ENCODE measurements around the gene BASP1. TPM values are rescaled to one million over a fixed set of nuclear protein-coding genes. Genes with fewer than 3 reads are reported as not detected.

BASP1 gene
- total RNA-seq, 5 donors from 2014 or later (not counting 1 experiment from before 2014, with no cell fraction given) = 0.47 to 4.6 (median 2.2) TPM

DNA sequence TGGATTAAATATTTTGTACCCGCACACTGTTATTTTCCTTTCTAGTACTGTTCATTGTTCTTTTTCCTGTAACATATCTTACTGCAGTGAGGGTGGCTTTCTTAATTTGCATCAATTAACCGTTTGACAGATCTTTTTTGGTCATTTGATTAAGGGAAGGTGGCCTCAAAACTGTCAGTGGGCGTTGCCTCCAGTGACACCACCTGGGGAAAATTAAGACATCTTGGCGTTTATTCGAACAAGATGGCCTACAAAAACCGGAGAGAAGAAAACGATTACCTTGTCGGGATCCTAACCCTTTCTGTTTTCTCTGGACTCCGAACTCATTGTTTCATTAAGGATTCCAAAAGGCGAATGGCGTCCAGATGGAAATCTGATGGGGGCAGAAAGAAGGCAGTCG, 2.0 kb downstream of the BASP1 start:
- ATAC-seq (replicated peaks in 1 of 4) (no peak), DNase-seq (no peak)
- H3K36me3 Mint-ChIP-seq = no peaks in the 10 kb centered on the region
- Histone ChIP-seq H3K9me3 (no peaks in the 10 kb centered on the region), H3K4me1 (ENCODE audit: control insufficient read depth in 1 of 2, extremely low read depth in 1 of 2, insufficient read depth in 2 of 2, low read length in 2 of 2) (peaks cover 4 to 24% of the 10 kb centered on the region in 2 experiments), H3K27ac (ENCODE audit: low read length) (no peak overlapping the region), H3K4me3 (ENCODE audit: control insufficient read depth in 1 of 2, extremely low read depth in 1 of 2, low read length in 1 of 2) (no peak overlapping the region), H3K36me3 (ENCODE audit: control insufficient read depth in 2 of 2, extremely low read depth in 1 of 2, insufficient read depth in 1 of 2, low read length in 1 of 2) (no peaks in the 10 kb centered on the region), H3K27me3 (replicated peaks in 1 of 2; ENCODE audit: control insufficient read depth in 2 of 2, extremely low read depth in 1 of 2, insufficient read depth in 2 of 2, low read length in 1 of 2) (peaks cover 0 to 26% of the 10 kb centered on the region in 2 experiments)
- WGBS (ENCODE audit: insufficient coverage) = 97% methylated on average over 6 of the region's 12 CpGs
- H3K27ac Mint-ChIP-seq = peak overlapping the region in 1 of 2 donors; percentile 32
- H3K9me3 Mint-ChIP-seq = no peaks in the 10 kb centered on the region
- H3K4me1 Mint-ChIP-seq = peaks cover 13 to 18% (median 14%) of the 10 kb centered on the region in 3 donors
- H3K4me3 Mint-ChIP-seq = peak overlapping the region; percentile 45 to 79 (median 47)
- CTCF ChIA-PET = no interaction called here
- POLR2A ChIA-PET = no interaction called here
- peaks cover 39 to 46% of the 10 kb centered on the region in 2 donors for H3K27me3 Mint-ChIP-seq

DNA sequence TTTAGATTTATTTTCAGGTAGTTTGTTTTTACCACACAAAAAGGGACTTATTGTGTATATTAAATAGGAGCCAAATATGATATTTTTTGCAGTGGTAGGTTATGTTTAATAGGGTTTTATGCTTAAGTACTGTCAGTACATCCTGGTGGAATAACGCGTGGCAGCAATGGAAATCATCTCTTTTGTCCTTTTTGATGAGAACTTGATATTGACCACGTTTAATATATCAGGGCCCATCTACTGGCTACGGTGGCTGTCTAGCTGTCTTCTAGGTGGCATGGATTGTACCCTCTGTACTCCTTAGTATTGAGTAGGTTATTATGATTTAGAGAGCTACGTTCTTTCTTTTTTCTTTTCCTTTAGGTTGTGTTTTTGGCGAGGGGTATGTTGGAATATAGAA, 2.6 kb downstream of the BASP1 start:
- peaks cover 4 to 24% of the 10 kb centered on the region in 2 experiments for H3K4me1 ChIP-seq (ENCODE audit: control insufficient read depth in 1 of 2, extremely low read depth in 1 of 2, insufficient read depth in 2 of 2, low read length in 2 of 2)
- Mint-ChIP-seq H3K4me3 (peak overlapping the region in 1 of 3 donors; percentile 79), H3K36me3 (no peaks in the 10 kb centered on the region), H3K9me3 (no peaks in the 10 kb centered on the region), H3K27ac (no peak overlapping the region), H3K4me1 (peaks cover 13 to 18% (median 14%) of the 10 kb centered on the region in 3 donors), H3K27me3 (peaks cover 40 to 44% of the 10 kb centered on the region in 2 donors)
- H3K27ac ChIP-seq (ENCODE audit: low read length) = no peak overlapping the region
- DNase-seq (no peak), ATAC-seq (replicated peaks in 1 of 4) (no peak)
- no peaks in the 10 kb centered on the region for H3K9me3 ChIP-seq
- ChIA-PET POLR2A (no interaction called here), CTCF (no interaction called here)
- 50% methylated on average over 2 of the region's 6 CpGs for WGBS (ENCODE audit: insufficient coverage)
- H3K4me3 ChIP-seq (ENCODE audit: control insufficient read depth in 1 of 2, extremely low read depth in 1 of 2, low read length in 1 of 2) = no peak overlapping the region
- no peaks in the 10 kb centered on the region for H3K36me3 ChIP-seq (ENCODE audit: control insufficient read depth in 2 of 2, extremely low read depth in 1 of 2, insufficient read depth in 1 of 2, low read length in 1 of 2)
- H3K27me3 ChIP-seq (replicated peaks in 1 of 2; ENCODE audit: control insufficient read depth in 2 of 2, extremely low read depth in 1 of 2, insufficient read depth in 2 of 2, low read length in 1 of 2) = peaks cover 0 to 26% of the 10 kb centered on the region in 2 experiments

DNA sequence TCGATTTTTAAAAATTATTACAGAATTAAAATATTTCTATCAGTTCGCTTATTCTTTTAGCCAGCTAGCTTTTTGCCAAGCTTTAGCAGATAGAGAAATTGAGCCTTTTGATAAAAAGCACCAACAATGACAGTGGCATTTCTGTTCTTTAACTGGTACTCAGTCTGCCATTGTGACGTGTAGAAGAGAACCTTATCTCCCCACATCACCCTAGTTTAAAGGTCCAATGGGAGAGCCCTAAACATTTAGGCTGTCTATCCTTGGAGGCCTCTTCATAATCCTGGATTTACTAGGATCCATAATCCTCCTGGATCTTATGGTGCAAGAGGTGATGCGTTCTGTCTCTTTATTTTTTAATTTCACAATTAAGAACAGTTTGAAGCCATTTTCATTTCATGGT, 3.0 kb downstream of the BASP1 start:
- CTCF ChIA-PET = no interaction called here
- Mint-ChIP-seq H3K36me3 (no peaks in the 10 kb centered on the region), H3K4me1 (peaks cover 13 to 18% (median 14%) of the 10 kb centered on the region in 3 donors), H3K27ac (no peak overlapping the region), H3K4me3 (no peak overlapping the region), H3K9me3 (no peaks in the 10 kb centered on the region), H3K27me3 (peaks cover 35 to 41% of the 10 kb centered on the region in 2 donors)
- WGBS (ENCODE audit: insufficient coverage) = 60% methylated on average over 1 of the region's 4 CpGs
- Histone ChIP-seq H3K36me3 (ENCODE audit: control insufficient read depth in 2 of 2, extremely low read depth in 1 of 2, insufficient read depth in 1 of 2, low read length in 1 of 2) (no peaks in the 10 kb centered on the region), H3K9me3 (no peaks in the 10 kb centered on the region), H3K27me3 (replicated peaks in 1 of 2; ENCODE audit: control insufficient read depth in 2 of 2, extremely low read depth in 1 of 2, insufficient read depth in 2 of 2, low read length in 1 of 2) (peaks cover 0 to 26% of the 10 kb centered on the region in 2 experiments), H3K4me1 (ENCODE audit: control insufficient read depth in 1 of 2, extremely low read depth in 1 of 2, insufficient read depth in 2 of 2, low read length in 2 of 2) (peaks cover 4 to 24% of the 10 kb centered on the region in 2 experiments), H3K4me3 (ENCODE audit: control insufficient read depth in 1 of 2, extremely low read depth in 1 of 2, low read length in 1 of 2) (no peak overlapping the region), H3K27ac (ENCODE audit: low read length) (no peak overlapping the region)
- POLR2A ChIA-PET = interaction anchor here in 1 of 2 donors (0.7 kb wide), 1 partner anchor 16 kb away, joined by 8 read pairs; no protein-coding TSS in a partner anchor
- no peak for ATAC-seq (replicated peaks in 1 of 4)
- no peak for DNase-seq

DNA sequence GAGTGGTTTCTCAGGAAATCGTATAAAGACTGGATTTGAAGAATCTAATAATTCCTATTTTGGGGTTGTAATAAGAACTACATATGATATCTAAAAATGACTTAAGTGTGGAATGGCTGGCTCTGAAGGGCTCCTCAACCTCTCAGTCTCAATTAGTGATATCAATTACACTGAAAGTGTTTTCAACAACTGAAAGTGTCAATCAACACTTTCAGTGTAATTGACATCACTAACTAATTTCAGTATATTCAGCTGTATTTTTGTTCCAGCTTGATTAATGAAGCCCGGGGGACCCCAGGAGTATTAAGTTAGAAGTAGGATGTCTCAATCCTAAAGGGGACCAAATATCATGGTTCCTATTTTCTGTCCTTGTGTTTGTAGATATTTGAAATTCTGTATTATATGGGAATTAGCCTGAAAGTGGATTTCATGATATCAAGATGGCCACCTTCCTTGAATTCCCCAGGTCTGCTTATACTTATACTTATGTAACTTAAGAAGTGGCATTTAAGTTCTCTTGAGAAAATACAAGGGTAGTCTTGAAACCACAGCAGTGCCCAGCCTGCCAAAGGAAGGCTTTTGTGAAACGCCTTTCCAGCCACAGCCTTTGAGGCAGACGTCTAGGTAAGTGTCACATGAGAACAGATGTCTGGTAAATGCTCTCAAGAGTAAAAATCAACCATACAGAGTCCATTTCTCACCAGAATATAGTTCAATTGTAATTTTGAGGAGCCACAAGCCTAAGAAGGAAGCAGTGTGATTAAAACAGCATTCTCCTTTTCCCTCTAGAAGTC, 4.6 kb downstream of the BASP1 start:
- ChIA-PET POLR2A (no interaction called here), CTCF (no interaction called here)
- Mint-ChIP-seq H3K36me3 (no peaks in the 10 kb centered on the region), H3K27me3 (peaks cover 28 to 32% of the 10 kb centered on the region in 2 donors), H3K27ac (no peak overlapping the region), H3K4me3 (no peak overlapping the region), H3K4me1 (peaks cover 7 to 10% (median 9%) of the 10 kb centered on the region in 3 donors), H3K9me3 (no peaks in the 10 kb centered on the region)
- Histone ChIP-seq H3K36me3 (ENCODE audit: control insufficient read depth in 2 of 2, extremely low read depth in 1 of 2, insufficient read depth in 1 of 2, low read length in 1 of 2) (no peaks in the 10 kb centered on the region), H3K27ac (ENCODE audit: low read length) (no peak overlapping the region), H3K9me3 (no peaks in the 10 kb centered on the region), H3K4me3 (ENCODE audit: control insufficient read depth in 1 of 2, extremely low read depth in 1 of 2, low read length in 1 of 2) (no peak overlapping the region), H3K27me3 (replicated peaks in 1 of 2; ENCODE audit: control insufficient read depth in 2 of 2, extremely low read depth in 1 of 2, insufficient read depth in 2 of 2, low read length in 1 of 2) (peaks cover 0 to 16% of the 10 kb centered on the region in 2 experiments), H3K4me1 (ENCODE audit: control insufficient read depth in 1 of 2, extremely low read depth in 1 of 2, insufficient read depth in 2 of 2, low read length in 2 of 2) (peaks cover 4 to 15% of the 10 kb centered on the region in 2 experiments)
- no CpG with 5 or more reads among the region's 4 CpGs for WGBS (ENCODE audit: insufficient coverage)
- DNase-seq (no peak), ATAC-seq (replicated peaks in 1 of 4) (no peak)

DNA sequence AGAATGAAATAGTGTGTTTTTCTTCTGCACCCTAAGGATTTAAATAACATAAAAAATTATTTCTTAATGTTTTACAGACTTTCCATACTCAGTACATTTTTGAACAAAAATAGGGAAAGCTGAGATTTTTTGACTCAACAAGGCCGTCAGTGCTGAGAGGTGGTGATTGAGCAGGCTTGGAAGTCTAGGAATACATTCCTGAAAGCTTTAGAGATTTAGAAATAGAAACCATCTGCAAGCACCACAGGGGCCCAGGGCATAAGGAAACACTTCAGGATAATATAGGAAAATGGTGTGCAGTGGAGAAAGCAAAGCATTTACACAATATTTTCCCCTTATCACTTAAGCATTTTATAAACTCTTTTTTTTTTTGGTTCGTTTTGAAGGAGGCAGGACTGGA, 5.2 kb downstream of the BASP1 start:
- peaks cover 7 to 10% (median 9%) of the 10 kb centered on the region in 3 donors for H3K4me1 Mint-ChIP-seq
- peaks cover 4 to 15% of the 10 kb centered on the region in 2 experiments for H3K4me1 ChIP-seq (ENCODE audit: control insufficient read depth in 1 of 2, extremely low read depth in 1 of 2, insufficient read depth in 2 of 2, low read length in 2 of 2)
- H3K9me3 Mint-ChIP-seq = no peaks in the 10 kb centered on the region
- H3K27ac Mint-ChIP-seq = no peak overlapping the region
- whole genome bisulfite sequencing (ENCODE audit: insufficient coverage) = no CpG with 5 or more reads among the region's 2 CpGs
- ATAC-seq (replicated peaks in 1 of 4) (no peak), DNase-seq (no peak)
- peaks cover 0 to 15% of the 10 kb centered on the region in 2 experiments for H3K27me3 ChIP-seq (replicated peaks in 1 of 2; ENCODE audit: control insufficient read depth in 2 of 2, extremely low read depth in 1 of 2, insufficient read depth in 2 of 2, low read length in 1 of 2)
- H3K4me3 Mint-ChIP-seq = no peak overlapping the region
- no peak overlapping the region for H3K27ac ChIP-seq (ENCODE audit: low read length)
- ChIA-PET CTCF (no interaction called here), POLR2A (no interaction called here)
- peaks cover 28 to 31% of the 10 kb centered on the region in 2 donors for H3K27me3 Mint-ChIP-seq
- no peak overlapping the region for H3K4me3 ChIP-seq (ENCODE audit: control insufficient read depth in 1 of 2, extremely low read depth in 1 of 2, low read length in 1 of 2)
- H3K36me3 ChIP-seq (ENCODE audit: control insufficient read depth in 2 of 2, extremely low read depth in 1 of 2, insufficient read depth in 1 of 2, low read length in 1 of 2) = no peaks in the 10 kb centered on the region
- no peaks in the 10 kb centered on the region for H3K36me3 Mint-ChIP-seq
- H3K9me3 ChIP-seq = no peaks in the 10 kb centered on the region

DNA sequence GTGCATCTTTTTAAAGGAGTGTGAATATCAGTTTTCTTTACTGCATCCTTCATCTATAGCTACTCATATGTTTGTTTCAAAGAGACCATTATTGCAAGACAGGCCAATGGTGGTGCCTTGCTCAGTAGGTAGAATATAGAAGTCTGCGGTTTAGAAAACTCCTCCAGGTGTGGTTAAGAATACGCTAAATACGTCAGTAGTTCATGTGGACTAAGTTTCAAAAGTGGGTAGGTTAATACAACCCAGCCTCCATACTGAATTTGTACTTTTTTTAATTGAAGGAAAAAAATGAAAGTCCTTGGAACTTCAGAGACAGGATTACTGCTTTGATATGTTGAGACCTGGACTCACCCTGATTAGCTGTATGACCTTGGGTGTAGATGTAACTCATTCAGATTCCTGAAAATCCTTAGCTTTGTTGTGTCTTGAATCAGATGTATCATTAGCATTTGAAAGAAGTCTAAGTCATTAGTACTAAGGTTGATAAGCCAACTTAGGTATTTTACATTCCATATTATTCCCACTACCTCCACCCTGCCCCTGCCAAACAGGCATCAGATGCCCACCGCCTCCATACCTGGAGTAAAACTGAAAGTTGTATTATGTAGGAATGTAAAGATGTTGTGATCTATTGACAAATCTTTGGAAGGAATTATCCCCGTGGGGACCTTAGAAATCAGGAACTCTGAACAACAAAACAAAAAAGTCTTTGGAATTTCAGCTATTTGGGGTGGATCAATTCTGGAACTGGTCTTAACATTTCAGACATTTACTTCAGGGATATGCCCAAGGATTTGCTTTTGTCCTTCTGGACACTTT, 6.1 kb downstream of the BASP1 start:
- Histone ChIP-seq H3K9me3 (no peaks in the 10 kb centered on the region), H3K27me3 (replicated peaks in 1 of 2; ENCODE audit: control insufficient read depth in 2 of 2, extremely low read depth in 1 of 2, insufficient read depth in 2 of 2, low read length in 1 of 2) (peaks cover 0 to 7% of the 10 kb centered on the region in 2 experiments), H3K4me1 (ENCODE audit: control insufficient read depth in 1 of 2, extremely low read depth in 1 of 2, insufficient read depth in 2 of 2, low read length in 2 of 2) (peaks cover 2 to 6% of the 10 kb centered on the region in 2 experiments), H3K36me3 (ENCODE audit: control insufficient read depth in 2 of 2, extremely low read depth in 1 of 2, insufficient read depth in 1 of 2, low read length in 1 of 2) (no peaks in the 10 kb centered on the region), H3K27ac (ENCODE audit: low read length) (no peak overlapping the region), H3K4me3 (ENCODE audit: control insufficient read depth in 1 of 2, extremely low read depth in 1 of 2, low read length in 1 of 2) (no peak overlapping the region)
- no peak for DNase-seq
- Mint-ChIP-seq H3K27me3 (peaks cover 26 to 33% of the 10 kb centered on the region in 2 donors), H3K4me3 (no peak overlapping the region), H3K4me1 (peaks cover 7 to 8% (median 8%) of the 10 kb centered on the region in 3 donors), H3K27ac (no peak overlapping the region), H3K36me3 (no peaks in the 10 kb centered on the region), H3K9me3 (no peaks in the 10 kb centered on the region)
- no peak for ATAC-seq (replicated peaks in 1 of 4)
- ChIA-PET CTCF (interaction anchor here in 1 of 2 donors (0.7 kb wide), 2 partner anchors 9 to 104 kb away, joined by 3 to 6 read pairs; no protein-coding TSS in a partner anchor), POLR2A (no interaction called here)
- no CpG with 5 or more reads among the region's 5 CpGs for WGBS (ENCODE audit: insufficient coverage)

All from T-cell (primary cell).